Epithelial cell of esophagus (primary cell): Measurements from ENCODE around the gene LRRC8E.
A peak's percentile ranks its signal among the peaks of the same experiment; 100 is the strongest.
"Not testable (repeated sequence)": the region's sequence is repeated elsewhere in the genome, so short reads cannot be mapped to it uniquely, and the experiment has no call there.

Source experiments
- DNase-seq: peaks from one replicate; pipeline ENCODE4 v3.0.0; 2010; ENCODE audit warnings: low read depth
- H3K4me3 ChIP-seq: 2 replicates; pipeline ENCODE4 v1.5.1; 2011; ENCODE audit warnings: mild to moderate bottlenecking, low read length, control low read depth
- CTCF ChIP-seq: IDR thresholded peaks from 2 replicates; pipeline ENCODE4 v1.5.1; 2011; ENCODE audit warnings: low read depth, mild to moderate bottlenecking, low read length, control low read depth, inconsistent platforms; ENCODE audit not compliant: insufficient read depth; ENCODE audit errors: missing control alignments

LRRC8E gene

GRCh38 chr19:7917267-7918061 is 29.2 kb downstream of the LRRC8E start:
- peak overlapping the region; percentile 52 for H3K4me3 ChIP-seq
- DNase-seq = peak; percentile 58
- TF ChIP-seq CTCF = peak; percentile 42

GRCh38 chr19:7918062-7918614 is 29.8 kb downstream of the LRRC8E start:
- DNase-seq = not testable (repeated sequence)
- peak overlapping the region; percentile 52 for H3K4me3 ChIP-seq

- H3K4me3 ChIP-seq = no peak overlapping the region
- DNase-seq = no peak
- TF ChIP-seq CTCF = no peak
Measured at GRCh38 chr19:7918615-7919421, 30.5 kb downstream of the LRRC8E start.

- peak within 1 kb of the TSS; percentile 64 for H3K4me3 ChIP-seq
- peak; percentile 95 for DNase-seq
- no peak for TF ChIP-seq CTCF
Measured at GRCh38 chr19:7919610-7920518, 31.6 kb downstream of the LRRC8E start, which contains the start of gene SNAPC2. Gene SNAPC2, plus strand, starts transcription at chr19:7920338. Its CDS starts 29 bp downstream, at chr19:7920367.

- peak overlapping the region; percentile 64 for H3K4me3 ChIP-seq
- peak; percentile 98 for DNase-seq
- TF ChIP-seq CTCF = no peak
Measured at GRCh38 chr19:7920519-7921301, 32.4 kb downstream of the LRRC8E start.

- TF ChIP-seq CTCF = no peak
- peak overlapping the region; percentile 47 for H3K4me3 ChIP-seq
- no peak for DNase-seq
Measured at GRCh38 chr19:7921302-7921966, 33.1 kb downstream of the LRRC8E start.
